Skin epidermis (tissue), 12 donors: Measurements from ENCODE around the gene MTHFSD.

ENCODE experiments used
- H3K27ac ChIP-seq, 21 experiments: fragments of 200-600 bp; sonication (generic) in 11 of 21; one replicate each; pipeline ENCODE4 v1.5.0; 2020; ENCODE audit warnings: mild to moderate bottlenecking in 3 of 21, inconsistent platforms in 2 of 21, moderate library complexity in 2 of 21
- H3K4me3 ChIP-seq, 7 experiments: fragments of 200-600 bp; sonication (generic) in 2 of 7; one replicate each; pipeline ENCODE4 v1.5.0; 2020; ENCODE audit warnings: inconsistent platforms in 2 of 7, mild to moderate bottlenecking in 2 of 7, moderate library complexity in 1 of 7

MTHFSD gene

DNA sequence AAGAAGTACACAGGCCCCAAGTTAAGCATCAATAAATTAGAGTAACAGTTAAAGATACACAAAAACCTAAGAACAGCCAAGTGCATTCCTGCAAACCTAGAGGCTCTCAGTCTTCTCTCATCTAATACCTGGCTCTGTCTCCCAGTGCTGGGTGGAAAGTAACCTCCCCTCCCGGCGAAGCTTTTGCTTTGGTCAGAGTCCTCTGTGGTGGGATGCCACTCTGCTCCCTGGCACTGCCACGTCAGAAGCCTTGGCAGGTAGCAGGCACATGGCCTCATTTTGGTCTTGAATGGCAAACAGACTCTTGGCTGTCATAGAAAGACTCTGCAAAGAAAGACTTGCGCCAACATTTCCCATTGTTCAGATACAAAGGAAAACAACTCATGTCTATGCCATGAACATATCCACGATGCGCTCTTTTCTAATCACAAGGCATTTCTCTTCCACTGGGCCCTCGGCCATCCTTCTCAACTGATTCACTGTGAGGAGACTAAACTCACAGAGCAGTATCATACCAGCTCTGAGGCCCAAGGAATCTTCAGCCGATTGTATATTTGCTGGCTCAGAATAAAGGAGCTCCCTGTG, 21.2 kb downstream of the MTHFSD start:
- Histone ChIP-seq H3K27ac (no peak overlapping the region), H3K4me3 (no peak overlapping the region)

DNA sequence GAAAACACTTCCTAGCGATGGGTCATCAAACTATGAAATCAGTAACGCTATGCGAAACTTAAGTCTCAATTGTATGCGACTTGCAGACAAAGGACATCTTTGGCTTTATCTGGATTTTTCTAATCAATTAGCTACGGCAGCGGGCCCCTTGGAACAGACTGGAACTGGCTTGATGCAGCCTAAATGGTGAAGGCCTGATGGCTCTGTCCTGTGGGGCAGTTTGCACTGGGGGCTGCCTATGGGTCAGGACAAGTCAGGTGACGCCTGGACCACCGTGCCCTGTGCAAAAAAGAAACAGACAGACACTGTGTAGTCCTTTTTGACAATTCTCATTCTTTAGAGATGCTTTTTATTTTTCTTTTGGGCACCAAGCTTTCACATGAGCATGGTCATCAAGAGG, 22.0 kb downstream of the MTHFSD start:
- Histone ChIP-seq H3K4me3 (no peak overlapping the region), H3K27ac (no peak overlapping the region)

DNA sequence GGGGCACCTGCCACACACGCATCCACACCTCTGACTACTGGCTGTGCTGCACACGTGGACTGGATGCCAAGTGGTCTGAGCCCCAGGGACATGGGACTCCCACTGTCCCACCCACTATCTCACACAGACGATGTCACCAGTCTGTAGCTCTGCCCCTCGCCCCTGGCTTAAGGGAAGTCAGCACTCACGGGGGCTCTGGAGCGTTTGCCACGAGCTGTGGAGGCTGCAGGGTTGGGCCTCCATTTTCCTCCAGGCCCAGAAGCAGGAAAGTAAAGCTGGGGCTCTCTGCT, 22.6 kb downstream of the MTHFSD start:
- H3K4me3 ChIP-seq, result no peak overlapping the region
- H3K27ac ChIP-seq, result no peak overlapping the region

DNA sequence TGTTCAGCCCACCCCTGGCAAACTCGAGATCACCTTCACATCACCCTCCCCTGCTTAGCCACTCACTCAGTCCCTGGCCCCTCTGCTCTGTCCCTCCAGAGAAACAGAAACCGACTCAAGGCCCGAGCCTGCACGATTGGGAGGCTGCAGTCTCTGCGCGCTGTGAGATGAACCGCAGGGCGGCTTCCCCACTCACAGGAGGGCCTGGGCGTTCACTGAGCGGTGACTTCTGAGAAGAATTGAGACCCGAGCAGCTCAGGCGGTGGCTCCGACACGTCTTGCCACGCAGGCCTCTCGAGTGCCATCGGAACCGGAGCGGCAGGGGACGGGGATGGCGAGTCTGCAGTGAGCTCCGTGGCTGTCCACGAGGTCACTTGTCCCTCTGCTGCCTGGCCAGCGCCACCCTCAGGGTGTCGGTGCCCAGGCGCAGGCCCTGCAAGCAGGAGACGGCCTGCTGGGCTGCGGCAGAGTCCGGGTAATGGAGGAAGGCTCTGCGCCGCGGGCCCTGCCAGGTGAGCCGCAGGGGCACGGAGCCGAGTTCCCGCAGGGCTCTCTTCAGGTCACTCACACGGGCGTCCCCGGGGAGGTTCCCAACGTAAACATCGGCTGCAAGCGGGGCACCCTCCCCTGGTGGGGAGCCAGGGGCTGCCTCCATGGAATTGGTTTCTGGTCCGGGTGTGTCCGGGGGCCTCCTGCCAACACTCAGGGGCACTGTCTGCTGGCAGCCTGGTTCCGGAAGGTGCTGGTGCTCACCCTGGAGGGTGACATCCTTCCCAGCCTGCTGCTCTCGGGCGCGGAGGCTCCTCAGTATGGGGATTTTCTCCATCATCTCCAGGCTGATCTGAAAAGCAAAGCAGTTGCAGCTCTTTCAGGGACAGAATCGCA, 23.2 kb downstream of the MTHFSD start:
- Histone ChIP-seq H3K4me3 (no peak overlapping the region), H3K27ac (no peak overlapping the region)

DNA sequence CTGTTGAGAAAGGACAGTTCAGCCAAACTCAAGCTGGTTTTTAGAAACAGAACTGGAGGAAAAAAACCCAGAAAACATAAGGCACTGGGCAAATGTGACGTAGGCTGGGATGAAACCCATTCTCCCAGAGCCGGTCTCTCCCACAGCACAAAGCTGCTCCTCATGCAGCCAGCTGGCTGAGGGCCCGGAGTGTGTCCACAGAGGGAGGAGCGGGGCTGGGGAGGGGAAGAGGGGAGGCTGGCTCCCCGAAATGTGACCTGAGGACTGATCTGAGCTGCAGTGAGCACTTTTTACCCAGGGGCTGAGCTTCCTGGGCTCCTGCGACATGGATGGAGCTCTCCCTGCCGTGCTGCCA, 23.9 kb downstream of the MTHFSD start:
- Histone ChIP-seq H3K4me3 (no peak overlapping the region), H3K27ac (no peak overlapping the region)

DNA sequence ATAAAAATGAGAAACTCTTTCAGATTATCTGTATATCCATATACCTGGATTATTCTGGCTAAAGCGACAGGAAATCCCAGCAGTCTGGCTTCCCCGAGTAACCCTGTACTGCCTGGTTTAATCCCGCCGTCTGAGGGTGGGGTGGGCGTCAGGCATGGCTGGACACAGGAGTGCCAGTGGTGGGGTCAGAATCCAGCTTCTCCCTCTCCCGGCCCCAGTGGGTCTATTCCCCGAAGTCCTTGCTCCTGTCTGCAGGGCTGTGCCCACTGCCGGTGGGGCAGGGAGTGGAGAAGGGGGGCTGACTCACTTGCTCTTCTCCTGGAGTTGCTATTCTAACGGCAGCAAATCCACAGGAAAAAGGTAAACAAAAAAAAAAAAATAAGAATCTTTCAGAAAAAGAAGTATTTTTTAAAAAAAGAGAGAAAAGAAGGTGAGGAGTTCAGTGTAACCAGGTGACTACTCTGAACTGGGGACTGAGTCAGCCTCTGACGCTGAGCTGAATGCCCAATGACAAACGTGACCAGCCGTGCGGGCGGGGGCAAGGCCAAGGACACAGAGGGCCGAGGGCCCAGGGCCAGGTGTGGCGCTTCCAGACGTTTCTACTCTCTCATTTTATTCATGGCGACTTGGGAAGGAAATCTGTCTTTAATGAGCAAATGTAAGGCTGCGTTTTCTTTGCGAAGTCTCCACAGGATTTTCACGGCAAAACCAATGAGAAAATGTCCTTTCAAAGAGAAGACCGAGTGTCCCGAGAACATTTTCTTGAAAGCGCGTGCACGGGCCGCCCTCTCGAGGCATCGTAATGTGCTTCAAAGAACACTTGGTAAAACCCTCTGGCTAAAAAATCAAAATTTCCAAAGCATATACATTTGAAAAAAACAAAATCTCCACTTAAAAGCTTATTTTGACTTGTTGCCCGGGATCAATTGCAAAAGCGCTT, 24.5 kb downstream of the MTHFSD start:
- no peak overlapping the region for H3K27ac ChIP-seq

DNA sequence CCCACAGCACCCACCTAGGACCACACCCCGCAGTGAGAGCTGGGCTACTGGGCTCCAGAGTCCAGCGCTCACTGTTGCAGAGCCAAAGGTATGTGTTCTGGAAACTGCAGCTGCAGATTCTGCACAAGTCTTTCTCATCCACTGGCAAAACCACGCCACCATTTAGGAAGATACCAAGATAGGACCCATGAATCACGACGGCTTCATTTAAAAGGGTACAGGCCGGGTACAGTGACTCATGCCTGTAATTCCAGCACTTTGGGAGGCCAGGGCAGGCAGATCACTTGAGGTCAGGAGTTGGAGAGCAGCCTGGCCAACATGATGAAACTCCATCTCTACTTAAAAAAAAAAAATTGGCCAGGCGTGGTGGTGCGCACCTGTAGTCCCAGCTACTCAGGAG, 25.9 kb downstream of the MTHFSD start:
- Histone ChIP-seq H3K27ac (no peak overlapping the region), H3K4me3 (no peak overlapping the region)

More for the DNA sequence above, 24.5 kb downstream of the MTHFSD start:
- no peak overlapping the region for H3K4me3 ChIP-seq

DNA sequence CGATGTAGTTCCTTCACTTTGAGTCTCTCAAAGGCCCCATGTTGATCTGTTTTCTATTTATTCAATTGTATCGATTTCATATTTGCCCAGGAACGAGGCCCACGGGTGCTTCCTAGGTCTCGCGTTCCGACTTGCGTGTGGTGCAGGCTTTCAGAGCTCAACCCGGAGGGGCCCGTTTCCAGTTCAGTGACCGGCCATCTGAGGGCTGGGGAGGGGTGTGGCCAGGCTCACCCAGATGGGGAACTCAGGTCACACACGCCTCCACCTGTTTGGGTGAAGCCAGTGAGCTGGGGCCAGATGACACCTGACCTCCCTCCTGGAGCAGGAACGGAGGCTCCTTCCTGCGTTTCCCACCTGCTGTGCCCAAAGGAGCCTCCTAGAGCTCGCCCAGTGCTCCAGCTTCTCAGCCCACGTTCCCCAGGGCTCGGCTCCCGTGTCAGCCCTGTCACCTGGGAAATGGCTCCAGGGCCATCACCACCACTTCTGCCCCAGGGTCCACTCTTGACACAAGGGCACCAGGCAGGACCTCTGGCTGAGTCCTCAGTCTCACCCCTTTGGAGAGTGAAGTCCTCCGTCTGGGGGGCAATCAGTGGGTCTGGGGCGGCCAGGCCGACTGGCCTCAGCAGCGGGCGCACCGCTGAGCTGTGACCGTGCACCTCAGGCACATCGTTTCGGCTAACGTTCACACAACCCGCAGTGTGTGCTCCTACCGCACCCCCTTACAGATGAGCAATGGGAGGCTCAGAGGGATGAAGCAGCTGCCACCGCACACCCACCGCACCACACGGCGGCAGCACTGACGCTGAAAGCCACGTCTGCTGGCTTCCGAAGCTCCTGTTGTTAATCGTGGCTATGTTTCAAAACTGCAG, 26.7 kb downstream of the MTHFSD start:
- H3K27ac ChIP-seq, result no peak overlapping the region
- H3K4me3 ChIP-seq, result no peak overlapping the region

DNA sequence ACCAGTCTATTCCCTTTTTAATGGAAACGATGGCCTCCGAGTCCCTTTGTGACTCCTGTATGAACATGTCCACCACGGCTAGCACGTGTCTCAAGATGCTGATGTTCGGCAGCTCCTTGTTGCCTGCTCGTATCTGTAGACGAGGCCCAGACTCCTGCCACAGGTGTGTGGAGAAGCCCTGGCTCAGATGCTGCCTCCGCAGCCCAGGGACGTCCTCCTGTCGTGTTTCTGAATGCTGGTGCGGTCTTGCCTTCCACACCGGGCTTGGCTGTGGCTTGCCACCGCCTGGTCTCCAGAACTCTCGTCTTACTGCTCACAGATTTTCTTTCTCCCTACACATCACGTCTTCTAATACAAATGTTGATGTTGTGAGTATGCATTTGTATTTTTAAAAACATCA, 27.7 kb downstream of the MTHFSD start:
- Histone ChIP-seq H3K27ac (no peak overlapping the region), H3K4me3 (no peak overlapping the region)

DNA sequence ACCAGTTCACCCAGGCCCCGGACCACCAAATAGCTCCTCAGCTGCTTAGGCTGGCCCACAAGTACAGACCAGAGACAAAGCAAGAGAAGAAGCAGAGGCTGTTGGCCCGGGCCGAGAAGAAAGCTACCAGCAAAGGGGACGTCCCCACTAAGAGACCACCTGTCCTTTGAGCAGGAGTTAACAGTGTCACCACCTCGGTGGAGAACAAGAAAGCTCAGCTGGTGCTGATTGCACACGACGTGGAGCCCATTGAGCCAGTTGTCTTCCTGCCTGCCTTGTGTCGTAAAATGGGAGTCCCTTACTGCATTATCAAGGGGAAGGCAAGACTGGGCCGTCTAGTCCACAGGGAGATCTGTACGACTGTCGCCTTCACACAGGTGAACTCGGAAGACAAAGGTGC, 29.3 kb downstream of the MTHFSD start:
- Histone ChIP-seq H3K4me3 (no peak overlapping the region), H3K27ac (no peak overlapping the region)

DNA sequence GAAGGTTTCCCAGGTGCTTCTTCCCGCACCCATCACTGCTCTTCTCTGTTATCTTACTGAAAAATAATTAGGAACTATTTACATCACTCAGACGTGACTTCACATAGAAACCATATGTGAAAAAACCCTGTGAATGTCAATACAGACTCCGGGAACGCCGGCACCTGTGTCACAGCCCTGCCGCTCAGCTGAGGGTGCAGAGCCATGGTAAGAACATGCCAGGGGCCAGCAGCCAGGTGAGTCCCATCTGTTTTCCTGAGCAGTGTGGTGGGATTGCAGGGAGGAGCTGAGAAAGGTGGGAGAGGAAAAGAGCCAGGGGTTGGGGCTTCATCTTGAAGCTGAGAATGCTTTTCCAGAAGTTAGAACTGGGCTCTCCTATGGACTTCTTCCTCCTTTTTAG, 31.0 kb downstream of the MTHFSD start:
- no peak overlapping the region for H3K4me3 ChIP-seq
- H3K27ac ChIP-seq, result no peak overlapping the region

DNA sequence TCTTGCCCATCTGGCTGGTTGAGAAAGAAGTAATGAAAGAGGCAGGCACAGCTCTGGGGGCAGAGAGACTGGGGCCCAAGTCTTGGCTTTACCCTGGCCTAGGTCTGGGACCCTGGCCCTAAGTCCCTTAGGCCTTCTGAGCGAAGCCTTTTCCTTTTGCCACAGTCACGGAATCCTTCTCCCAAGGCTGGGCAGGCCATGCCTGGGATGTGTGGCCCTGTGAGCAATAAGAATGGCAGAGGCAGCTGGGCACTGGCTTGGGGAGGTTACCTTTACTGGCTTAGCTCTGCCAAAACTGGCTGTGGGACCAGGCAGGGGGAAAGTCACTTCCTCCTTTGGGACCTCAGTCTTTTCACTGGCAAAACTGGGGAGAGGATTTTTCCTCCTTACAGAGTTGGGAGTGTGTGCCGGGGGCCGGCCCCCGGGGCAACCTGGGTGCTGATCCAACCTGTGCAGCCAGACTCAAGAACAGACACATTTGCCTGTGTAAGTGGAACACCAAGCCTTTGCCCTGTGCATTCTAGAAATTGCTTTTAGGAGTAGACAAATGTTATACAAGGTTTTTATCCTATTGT, 31.8 kb downstream of the MTHFSD start:
- Histone ChIP-seq H3K4me3 (no peak overlapping the region), H3K27ac (no peak overlapping the region)

DNA sequence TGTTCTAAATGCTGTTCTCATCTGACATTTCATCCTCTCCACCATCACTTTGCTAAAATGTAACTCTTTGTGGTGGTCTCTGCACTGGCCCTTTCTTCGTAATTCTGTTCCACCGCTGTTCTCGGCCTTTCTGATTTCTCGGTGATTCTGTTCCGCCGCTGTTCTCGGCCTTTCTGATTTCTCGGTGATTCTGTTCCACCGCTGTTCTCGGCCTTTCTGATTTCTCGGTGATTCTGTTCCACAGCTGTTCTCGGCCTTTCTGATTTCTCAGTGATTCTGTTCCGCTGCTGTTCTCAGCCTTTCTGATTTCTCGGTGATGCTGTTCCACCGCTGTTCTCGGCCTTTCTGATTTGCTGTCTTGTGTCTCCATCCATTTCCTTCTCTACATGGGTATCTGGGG, 32.4 kb downstream of the MTHFSD start:
- Histone ChIP-seq H3K27ac (no peak overlapping the region), H3K4me3 (no peak overlapping the region)

DNA sequence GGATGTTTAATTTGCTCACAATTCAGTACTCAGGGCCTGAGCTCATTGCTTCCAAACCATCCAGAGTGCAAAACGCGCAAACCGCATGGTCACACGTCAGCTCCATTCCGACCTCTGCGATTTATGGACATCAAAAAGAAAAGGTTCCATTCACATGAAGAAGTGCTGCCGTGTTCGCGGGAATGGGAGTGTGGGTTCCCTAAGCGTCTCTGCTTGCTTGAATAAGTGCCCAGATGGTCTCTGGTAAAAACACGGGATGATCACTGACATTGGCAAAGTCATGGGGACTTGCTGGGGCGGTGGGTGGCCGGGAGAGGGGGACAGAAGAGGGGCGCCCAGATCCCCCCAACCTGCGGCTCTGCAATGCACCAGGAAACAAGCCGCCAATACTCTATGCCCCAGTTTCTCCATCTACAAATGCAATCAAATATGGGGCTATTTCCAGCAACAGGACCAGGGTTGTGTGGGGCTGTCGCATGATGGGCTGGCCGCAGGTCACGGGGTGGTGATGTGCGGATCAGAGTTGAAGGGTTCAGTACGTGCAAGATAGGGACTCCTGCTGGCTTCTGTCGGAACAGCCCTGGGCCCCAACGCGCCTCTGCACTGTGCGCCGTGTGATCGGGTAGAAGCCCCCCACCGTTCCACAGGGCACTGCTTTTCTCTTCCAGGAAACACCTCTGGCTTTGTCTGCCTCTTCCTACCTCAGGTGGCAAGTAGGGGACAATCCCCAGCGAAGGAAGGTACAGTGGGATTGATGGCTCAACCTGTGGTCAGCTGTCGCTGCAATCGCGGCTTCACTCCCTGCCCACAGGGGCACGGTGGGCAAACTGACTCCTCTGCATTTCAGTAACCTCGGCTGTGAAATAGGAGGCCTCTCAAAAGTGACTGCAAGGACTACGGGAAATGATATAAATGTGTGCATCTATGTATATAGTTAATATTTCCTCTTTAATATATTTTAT, 33.5 kb downstream of the MTHFSD start:
- no peak overlapping the region for H3K27ac ChIP-seq
- no peak overlapping the region for H3K4me3 ChIP-seq

DNA sequence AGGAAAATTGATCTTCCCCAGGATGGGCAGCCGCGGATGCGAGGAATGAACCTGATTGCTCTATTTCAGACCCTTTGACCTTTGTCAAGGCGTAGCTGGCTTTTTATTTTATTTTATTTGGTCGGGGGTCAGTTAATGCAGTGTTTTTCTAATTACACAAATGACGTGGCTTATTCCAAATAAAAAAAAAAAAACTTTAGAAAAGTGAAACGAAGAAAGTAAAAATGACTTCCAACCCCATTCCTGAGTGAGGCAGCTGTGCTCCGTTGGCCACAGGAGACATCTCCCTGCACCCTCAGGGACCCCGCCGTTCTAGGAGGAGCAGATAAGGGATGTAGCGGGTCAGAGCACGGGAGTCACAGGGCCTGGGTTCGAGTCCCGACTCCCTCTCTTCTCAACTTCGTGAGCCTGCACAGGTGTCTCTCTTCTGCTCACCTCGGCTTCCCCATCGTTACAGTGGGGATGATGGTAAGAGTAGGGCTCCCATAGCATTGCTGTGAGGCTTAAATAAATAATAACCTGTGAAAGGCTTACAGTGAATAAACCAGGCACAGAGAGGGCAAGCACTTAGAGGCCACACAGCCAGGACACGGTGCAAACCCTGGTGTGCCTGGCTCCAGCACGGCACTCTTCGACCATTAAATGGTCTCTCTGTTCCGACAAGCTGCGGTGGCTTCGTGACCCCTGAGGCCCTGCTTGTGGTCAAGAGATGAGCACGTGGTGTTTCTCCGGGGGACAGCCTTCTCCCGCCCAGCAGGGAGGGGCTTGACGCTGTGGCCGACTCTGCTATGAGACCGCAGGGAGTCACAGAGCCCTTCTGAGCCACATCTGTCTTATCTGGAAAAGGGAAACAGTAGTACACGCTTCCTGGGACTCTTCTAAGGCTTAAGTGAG, 34.5 kb downstream of the MTHFSD start:
- Histone ChIP-seq H3K4me3 (no peak overlapping the region), H3K27ac (no peak overlapping the region)

DNA sequence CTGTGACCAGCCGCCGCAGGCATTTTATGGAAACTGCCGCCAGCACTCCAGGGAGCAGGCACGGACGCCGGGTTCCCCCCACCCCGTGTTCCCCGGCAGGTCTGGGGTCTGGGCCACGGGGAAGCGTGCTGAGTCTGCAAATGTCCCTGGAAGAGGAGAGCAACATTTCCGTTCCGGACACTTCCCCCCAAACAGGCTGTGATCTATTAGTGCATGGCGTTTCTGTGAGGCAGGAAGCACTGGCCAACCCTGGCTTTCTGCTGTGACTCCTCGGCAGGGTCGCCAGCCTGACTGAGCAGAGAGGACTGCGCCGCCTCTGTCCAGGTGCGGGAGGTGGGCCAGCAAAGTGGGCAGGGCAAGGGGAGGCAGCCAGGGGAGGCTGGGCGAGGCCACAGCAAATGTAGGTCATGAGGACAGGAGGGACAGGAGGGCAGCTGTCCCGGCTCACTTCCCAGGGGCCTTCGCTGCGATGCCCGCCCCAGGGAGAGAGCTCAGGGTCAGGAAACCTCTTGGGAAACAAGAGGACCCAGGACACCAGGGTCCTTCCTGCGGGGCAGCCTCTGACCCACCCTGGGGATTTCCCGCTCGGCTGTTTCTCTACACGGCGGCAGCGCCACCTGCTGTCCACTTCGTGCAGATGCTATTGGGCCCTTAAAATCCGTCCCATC, 35.3 kb downstream of the MTHFSD start:
- Histone ChIP-seq H3K27ac (no peak overlapping the region), H3K4me3 (no peak overlapping the region)
